ENCODE measurements around the gene TOLLIP.
A peak's percentile ranks its signal among the peaks of the same experiment; 100 is the strongest.
"Not testable (repeated sequence)": the region's sequence is repeated elsewhere in the genome, so short reads cannot be mapped to it uniquely, and the experiment has no call there.

TOLLIP gene

GRCh38 chr11:1343391-1344055, 34.1 kb upstream of the TOLLIP start:
- no peak for DNase-seq

GRCh38 chr11:1342946-1343345, 33.5 kb upstream of the TOLLIP start:
- DNase-seq, result no peak

- DNase-seq, result peak in 1 of 2 donors; percentile 31
Measured at GRCh38 chr11:1341928-1342524, 32.6 kb upstream of the TOLLIP start.

GRCh38 chr11:1341226-1341625, 31.8 kb upstream of the TOLLIP start:
- DNase-seq, result not testable (repeated sequence)

DNA sequence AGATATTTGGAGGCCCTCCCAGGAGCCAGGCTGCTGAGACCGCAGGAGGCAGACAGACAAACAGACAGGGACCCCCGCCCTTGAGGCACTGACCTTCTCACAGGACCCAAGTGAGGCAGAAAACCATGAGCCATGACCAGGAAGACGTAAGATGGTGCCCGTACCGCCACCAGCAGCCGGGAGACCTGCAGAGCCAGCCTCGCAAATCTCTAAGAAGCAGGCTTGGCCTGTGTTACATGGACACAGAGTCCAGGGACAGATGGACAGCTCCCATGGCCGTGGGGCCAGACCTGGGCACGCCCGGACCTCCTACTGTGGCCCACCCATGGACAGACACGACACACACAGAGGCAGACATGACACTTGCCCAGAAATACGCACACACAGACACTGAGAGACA, 30.7 kb upstream of the TOLLIP start:
- no peak for DNase-seq

GRCh38 chr11:1339066-1339675, 29.7 kb upstream of the TOLLIP start:
- no peak for DNase-seq

DNA sequence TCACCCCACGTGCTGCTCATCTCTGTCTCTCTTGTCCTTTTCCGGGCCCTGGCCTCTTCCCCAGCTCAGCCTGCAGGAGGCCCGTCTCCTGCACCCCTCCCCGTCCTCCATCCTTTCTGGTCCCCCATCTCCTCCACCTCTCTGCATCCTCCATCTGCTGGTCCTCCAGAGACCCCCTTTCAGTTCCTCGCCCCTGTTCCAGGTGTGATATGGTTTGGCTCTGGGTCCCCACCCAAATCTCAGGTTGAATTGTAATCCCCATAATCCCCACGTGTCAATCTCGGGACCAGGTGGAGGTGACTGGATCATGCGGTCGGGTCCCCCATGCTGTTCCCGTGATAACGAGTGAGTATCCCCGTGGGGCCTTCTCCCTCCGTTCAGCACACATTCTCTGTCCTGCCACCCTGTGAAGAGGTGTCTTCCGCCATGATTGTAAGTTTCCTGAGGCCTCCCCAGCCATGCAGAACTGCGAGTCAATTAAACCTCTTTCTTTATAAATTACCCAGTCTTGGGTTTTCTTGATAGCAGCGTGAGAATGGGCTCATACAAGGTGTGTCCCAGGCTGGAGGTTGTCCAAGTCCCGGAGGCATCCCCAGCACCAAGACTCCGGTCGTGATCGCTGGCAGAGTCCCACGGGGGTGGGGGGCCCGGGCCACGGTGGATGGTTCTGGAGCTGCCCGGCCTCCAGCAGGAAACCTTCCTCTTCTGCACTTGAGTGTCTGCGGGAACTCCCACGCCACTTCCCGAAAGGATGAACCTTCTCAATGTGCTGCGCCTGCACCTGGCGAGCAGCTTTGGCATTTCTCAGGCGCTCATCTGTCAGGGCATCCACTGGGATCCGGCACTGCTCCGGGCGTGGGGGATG, 29.0 kb upstream of the TOLLIP start:
- no peak for DNase-seq

DNA sequence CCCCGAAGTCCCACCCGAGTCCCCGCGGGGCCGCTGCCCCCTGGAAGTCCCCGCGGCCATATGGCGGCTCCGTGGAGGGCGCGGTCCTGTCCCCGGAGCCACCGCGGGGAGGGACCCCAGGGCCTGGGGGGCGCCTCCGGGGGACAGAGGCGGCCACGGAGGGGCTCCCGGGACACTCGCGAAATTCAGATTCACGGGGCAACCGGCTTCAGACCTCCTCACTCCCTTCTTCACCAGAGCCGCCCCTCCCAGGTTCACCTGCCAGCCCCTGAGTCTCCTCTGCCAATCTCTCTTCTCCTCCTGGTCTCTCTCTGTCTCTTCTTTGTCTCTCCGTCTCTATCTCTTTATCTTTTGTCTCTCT, 28.2 kb upstream of the TOLLIP start:
- DNase-seq, result no peak

- DNase-seq, result no peak
Measured at GRCh38 chr11:1336836-1337646, 27.6 kb upstream of the TOLLIP start.

GRCh38 chr11:1335811-1336761, 26.7 kb upstream of the TOLLIP start:
- DNase-seq, result peak; percentile 31 to 34

DNA sequence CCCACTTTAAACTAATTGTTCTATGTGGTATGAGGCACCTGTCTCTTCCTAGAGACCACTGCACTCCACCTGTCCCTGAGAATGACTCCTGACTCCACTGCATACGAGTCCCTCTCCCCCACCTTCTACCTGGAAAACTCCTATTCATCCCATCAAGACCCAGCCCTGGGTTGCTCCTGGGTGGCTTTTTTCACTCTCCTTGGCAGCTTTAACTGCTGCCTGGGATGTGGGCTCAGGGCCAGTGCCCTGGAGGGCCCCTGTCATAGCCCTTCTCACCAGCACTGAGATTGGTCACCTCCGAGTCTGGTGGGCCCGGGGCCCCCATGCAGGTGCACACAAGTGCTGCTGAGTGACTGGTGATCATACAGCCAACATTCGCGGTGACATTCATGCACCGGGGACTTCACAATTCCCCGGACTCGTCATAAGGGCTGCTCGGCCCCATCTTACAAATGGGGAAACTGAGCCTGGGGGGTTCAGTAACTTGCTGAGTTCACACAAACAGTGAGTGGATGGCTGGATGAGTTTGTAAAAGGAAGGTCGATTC, 25.9 kb upstream of the TOLLIP start:
- DNase-seq, result no peak

DNA sequence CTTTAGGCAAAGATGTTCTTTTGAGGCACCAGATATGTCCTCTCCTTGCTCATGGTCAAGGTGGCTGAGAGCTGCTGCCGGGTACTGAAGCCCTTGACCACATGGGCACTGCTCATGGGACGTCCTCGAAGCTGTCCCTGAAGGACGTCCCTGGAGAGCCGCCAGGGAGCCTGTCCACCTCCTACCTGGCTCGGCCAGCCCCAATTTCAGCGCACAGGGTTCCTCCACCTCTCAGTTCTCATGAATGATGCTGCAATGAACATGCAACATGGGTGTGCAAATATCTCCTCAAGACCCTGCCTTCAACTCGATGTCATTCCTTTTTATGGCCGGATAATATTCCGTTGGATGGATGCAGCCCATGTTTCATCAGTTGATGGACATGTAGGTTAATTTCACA, 24.4 kb upstream of the TOLLIP start:
- no peak for DNase-seq

DNA sequence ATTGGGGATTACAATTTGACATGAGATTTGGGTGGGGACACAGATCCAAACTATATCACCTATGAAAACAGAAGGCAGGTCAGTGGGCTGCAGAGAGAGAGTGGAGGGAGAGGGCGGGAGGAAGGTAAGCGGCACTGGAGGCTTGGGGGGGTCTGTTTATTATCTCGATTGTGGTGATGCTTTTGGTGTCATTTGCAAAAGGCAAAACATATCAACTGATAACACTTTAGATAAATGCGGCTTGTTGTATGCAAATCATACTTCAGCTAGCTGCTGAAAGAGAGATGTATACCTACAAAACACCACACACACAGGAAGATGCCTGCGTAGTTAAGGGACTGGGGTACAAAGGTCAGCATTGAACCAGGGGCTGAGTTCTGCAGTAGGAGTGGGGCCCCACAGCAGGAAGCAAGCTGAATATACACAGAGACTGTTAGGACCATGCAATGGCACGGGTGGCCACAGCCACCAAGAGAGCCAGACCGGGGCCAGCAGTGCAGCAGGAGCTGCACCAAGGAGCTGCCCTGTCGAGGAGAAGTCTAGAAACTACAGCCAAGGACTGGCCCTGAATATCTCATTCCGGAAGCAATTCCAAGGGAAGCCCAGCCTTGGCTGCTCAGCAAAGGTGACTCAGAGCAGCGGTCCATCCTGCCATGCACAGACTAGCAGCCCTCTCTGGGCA, 23.8 kb upstream of the TOLLIP start:
- no peak for DNase-seq

DNA sequence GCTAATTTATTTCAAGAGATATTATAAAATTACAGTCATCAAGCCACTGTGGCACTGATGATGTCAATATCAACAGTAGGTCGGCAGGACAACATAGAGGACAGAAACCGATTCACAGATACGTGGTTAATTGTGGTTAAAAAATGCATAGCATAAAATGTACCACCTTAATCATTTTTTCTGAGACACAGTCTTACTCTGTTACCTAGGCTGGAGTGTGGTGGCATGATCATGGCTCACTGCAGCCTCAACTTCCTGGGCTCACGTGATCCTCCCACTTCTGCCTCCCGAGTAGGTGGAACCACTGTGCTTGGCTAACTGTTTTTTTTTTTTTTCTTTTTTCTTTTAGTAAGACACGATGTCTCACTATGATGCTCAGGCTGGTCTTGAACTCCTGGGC, 21.0 kb upstream of the TOLLIP start:
- DNase-seq, result no peak

- no peak for DNase-seq
Measured at GRCh38 chr11:1327064-1327460, 17.6 kb upstream of the TOLLIP start.

DNA sequence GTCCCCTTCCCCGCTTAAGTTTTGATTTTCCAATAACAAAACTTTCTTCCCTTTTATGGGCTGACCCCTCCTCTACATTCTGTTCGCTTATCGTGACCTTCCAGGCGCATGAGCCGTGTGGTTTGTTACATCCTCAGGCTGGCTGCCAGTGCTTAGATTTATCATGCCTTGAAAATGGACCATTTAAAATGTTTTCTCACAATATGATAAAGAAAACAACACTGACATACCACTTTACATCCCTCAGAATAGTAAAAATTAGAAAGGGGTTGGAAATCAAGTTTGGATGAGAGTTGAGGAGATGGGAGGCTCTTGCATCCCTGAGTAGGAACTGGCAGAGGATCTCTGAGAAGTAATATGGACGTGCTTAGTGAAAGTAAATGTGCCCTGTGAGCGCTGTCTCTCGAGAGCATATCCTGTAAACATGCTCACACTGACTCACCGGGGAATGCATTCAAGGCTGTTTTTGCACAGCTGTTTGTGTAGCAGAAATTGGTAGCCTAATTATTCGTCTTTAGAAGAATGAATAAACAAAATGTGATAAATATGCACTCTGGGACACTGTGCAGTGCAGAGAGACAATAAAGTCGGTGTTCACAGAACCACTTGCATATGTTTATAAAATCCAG, 17.1 kb upstream of the TOLLIP start:
- no peak for DNase-seq

DNA sequence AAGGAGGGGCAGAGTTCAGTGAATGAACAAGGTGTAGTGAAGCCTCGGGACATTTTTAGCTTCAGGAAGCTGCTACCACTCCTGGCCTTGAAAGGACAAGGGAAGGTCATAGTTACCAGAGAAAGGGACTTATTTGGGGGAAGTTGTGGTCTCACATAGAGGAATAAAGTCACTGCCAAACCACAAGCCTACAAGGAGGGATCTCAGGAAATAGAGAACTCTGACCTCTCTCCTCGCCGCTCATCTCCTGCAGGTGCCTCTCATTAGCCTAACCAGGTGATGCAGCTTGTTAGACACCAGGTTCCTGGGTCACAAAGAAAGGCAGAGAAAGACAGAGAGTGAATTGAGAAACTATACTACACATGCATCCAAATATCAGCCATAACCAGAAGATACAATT, 14.3 kb upstream of the TOLLIP start:
- no peak for DNase-seq

DNA sequence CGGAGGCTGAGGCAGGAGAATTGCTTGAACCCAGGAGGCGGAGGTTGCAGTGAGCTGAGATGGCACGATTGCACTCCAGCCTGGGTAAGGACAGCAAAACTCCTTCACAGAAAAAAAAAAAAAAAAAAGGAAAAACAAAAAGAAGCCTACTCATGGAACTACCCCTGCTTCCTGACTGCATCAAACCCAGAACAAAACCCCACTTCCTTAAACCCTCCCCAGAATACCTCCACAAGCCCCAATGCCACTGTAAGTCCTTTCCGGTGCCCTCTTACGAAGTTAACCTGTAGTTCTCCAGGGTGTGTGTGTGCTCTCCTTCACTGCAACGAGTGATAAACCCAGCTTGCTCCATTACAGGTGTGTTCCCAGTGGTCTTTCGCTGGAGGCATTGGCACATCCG, 8.6 kb upstream of the TOLLIP start:
- no peak for DNase-seq

GRCh38 chr11:1317432-1317831, 8.0 kb upstream of the TOLLIP start:
- no peak for DNase-seq

Measured in hippocampal formation (tissue), 2 donors.